ENCODE results near the gene EOLA2.
"Not testable (repeated sequence)": the region's sequence is repeated elsewhere in the genome, so short reads cannot be mapped to it uniquely, and the experiment has no call there.

Gene EOLA2

GRCh38 chrX:149962010-149962409 is 23.7 kb upstream of the EOLA2 start:
- TF ChIP-seq CTCF (IDR thresholded peaks at IDR 0.05; ENCODE audit: low read depth, low read length, missing control alignments) = no peak
- no peak overlapping the region for H3K4me3 ChIP-seq (replicated peaks; ENCODE audit: low read depth, low read length)
- no peak for DNase-seq (ENCODE audit: extremely low read depth, low read depth)

GRCh38 chrX:149961572-149961971 is 23.3 kb upstream of the EOLA2 start:
- DNase-seq (ENCODE audit: extremely low read depth, low read depth) = no peak
- H3K4me3 ChIP-seq (replicated peaks; ENCODE audit: low read depth, low read length) = no peak overlapping the region
- no peak for TF ChIP-seq CTCF (IDR thresholded peaks at IDR 0.05; ENCODE audit: low read depth, low read length, missing control alignments)

GRCh38 chrX:149950681-149951080 is 12.4 kb upstream of the EOLA2 start:
- H3K4me3 ChIP-seq (replicated peaks; ENCODE audit: low read depth, low read length) = no peak overlapping the region
- peak; percentile 38 for DNase-seq (ENCODE audit: extremely low read depth, low read depth)
- TF ChIP-seq CTCF (IDR thresholded peaks at IDR 0.05; ENCODE audit: low read depth, low read length, missing control alignments) = peak; percentile 26

GRCh38 chrX:149949743-149950436 is 11.6 kb upstream of the EOLA2 start:
- no peak for DNase-seq (ENCODE audit: extremely low read depth, low read depth)
- TF ChIP-seq CTCF (IDR thresholded peaks at IDR 0.05; ENCODE audit: low read depth, low read length, missing control alignments) = no peak
- no peak overlapping the region for H3K4me3 ChIP-seq (replicated peaks; ENCODE audit: low read depth, low read length)

- H3K4me3 ChIP-seq (replicated peaks; ENCODE audit: low read depth, low read length) = no peak overlapping the region
- DNase-seq (ENCODE audit: extremely low read depth, low read depth) = no peak
- TF ChIP-seq CTCF (IDR thresholded peaks at IDR 0.05; ENCODE audit: low read depth, low read length, missing control alignments) = no peak
These were observed 9.7 kb upstream of the EOLA2 start for GRCh38 chrX:149948016-149948415.

GRCh38 chrX:149946932-149947331 is 8.6 kb upstream of the EOLA2 start:
- not testable (repeated sequence) for H3K4me3 ChIP-seq (replicated peaks; ENCODE audit: low read depth, low read length); DNase-seq (ENCODE audit: extremely low read depth, low read depth)

GRCh38 chrX:149945820-149946219 is 7.5 kb upstream of the EOLA2 start:
- H3K4me3 ChIP-seq (replicated peaks; ENCODE audit: low read depth, low read length); DNase-seq (ENCODE audit: extremely low read depth, low read depth): not testable (repeated sequence)

- not testable (repeated sequence) for DNase-seq (ENCODE audit: extremely low read depth, low read depth); H3K4me3 ChIP-seq (replicated peaks; ENCODE audit: low read depth, low read length)
These were observed 6.9 kb upstream of the EOLA2 start for GRCh38 chrX:149945087-149945670.
